Skeletal muscle tissue (tissue), 4 donors: ENCODE measurements around the gene AMMECR1. TPM values are rescaled to one million over a fixed set of nuclear protein-coding genes. Genes with fewer than 3 reads are reported as not detected.
"Not testable (repeated sequence)": the region's sequence is repeated elsewhere in the genome, so short reads cannot be mapped to it uniquely, and the experiment has no call there.

Experiments used
- H3K27ac ChIP-seq: one replicate; pipeline ENCODE4 v1.7.0; 2013; ENCODE audit warnings: mild to moderate bottlenecking, low read depth, low read length, inconsistent platforms
- H3K27me3 ChIP-seq, 3 donors: one replicate each; pipeline ENCODE4 v1.7.0; 2013; ENCODE audit warnings: low read length in 3 of 3; ENCODE audit not compliant: control insufficient read depth in 3 of 3, insufficient read depth in 3 of 3
- H3K36me3 ChIP-seq, 3 donors: one replicate each; pipeline ENCODE4 v1.7.0; 2013; ENCODE audit warnings: low read length in 3 of 3; ENCODE audit not compliant: control insufficient read depth in 3 of 3, insufficient read depth in 3 of 3
- H3K4me1 ChIP-seq, 3 donors: one replicate each; pipeline ENCODE4 v1.7.0; 2013; ENCODE audit warnings: low read length in 3 of 3, mild to moderate bottlenecking in 3 of 3; ENCODE audit not compliant: control insufficient read depth in 3 of 3, insufficient read depth in 3 of 3
- H3K4me3 ChIP-seq, 3 donors: one replicate each; pipeline ENCODE4 v1.7.0; 2013; ENCODE audit warnings: low read length in 3 of 3
- H3K9ac ChIP-seq, 3 donors: one replicate each; pipeline ENCODE4 v1.7.0; 2013; ENCODE audit warnings: low read length in 3 of 3, mild to moderate bottlenecking in 3 of 3, moderate library complexity in 2 of 3, low read depth in 1 of 3
- H3K9me3 ChIP-seq, 3 donors: one replicate each; pipeline ENCODE4 v1.7.0; 2013; ENCODE audit warnings: low read length in 3 of 3; ENCODE audit not compliant: control insufficient read depth in 3 of 3
- total RNA-seq: library from RNA; depleted of rRNA; stranded (reverse); fragments of >200 nt; gene quantifications from one replicate; pipeline ENCODE4 v1.2.3, GENCODE V29; 2014
- donor health status: Osteomylitis.

AMMECR1 gene
- 4.7 TPM for total RNA-seq

- peak within 1 kb of the TSS; percentile 80 to 83 (median 82) for H3K4me3 ChIP-seq
- H3K27me3 ChIP-seq, result no peaks in the 10 kb centered on the region
- H3K4me1 ChIP-seq, result peaks cover 0 to 2% (median 0%) of the 10 kb centered on the region in 3 donors
- peak within 1 kb of the TSS; percentile 85 to 88 (median 87) for H3K9ac ChIP-seq
- H3K27ac ChIP-seq, result peak within 1 kb of the TSS; percentile 76
- no peaks in the 10 kb centered on the region for H3K9me3 ChIP-seq
- no peaks in the 10 kb centered on the region for H3K36me3 ChIP-seq
Measured at GRCh38 chrX:110317820-110318663, at the start of gene AMMECR1. Gene AMMECR1 (minus strand): TSS chrX:110318085. CDS start chrX:110318071, 14 bp downstream.

DNA sequence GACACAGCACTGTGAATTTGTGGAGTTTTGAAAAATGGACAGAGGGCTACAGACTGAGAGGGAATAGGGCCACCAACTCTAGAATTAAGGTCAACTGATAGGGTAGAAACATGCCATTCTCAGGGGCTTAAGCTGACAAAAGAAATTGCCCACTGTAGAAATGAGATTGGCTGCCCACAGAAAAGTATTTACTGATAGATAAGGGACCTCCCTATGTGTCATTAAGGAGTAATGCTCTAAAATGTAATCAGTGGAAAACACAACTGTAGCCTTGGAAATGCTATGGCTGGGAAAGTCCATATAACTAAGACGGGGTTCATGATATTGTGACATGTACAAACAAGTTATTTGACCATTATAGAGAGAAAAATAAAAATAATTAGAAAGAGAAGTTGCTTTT lies 45.4 kb upstream of the AMMECR1 start:
- H3K9ac ChIP-seq, result no peak overlapping the region
- H3K27ac ChIP-seq, result no peak overlapping the region
- H3K27me3 ChIP-seq, result peaks cover 0 to 5% (median 0%) of the 10 kb centered on the region in 3 donors
- H3K4me1 ChIP-seq, result no peaks in the 10 kb centered on the region
- no peak overlapping the region for H3K4me3 ChIP-seq
- no peaks in the 10 kb centered on the region for H3K36me3 ChIP-seq
- no peaks in the 10 kb centered on the region for H3K9me3 ChIP-seq

- H3K36me3 ChIP-seq, result no peaks in the 10 kb centered on the region
- H3K4me1 ChIP-seq, result no peaks in the 10 kb centered on the region
Measured at GRCh38 chrX:110359273-110359672, 41.4 kb upstream of the AMMECR1 start.

DNA sequence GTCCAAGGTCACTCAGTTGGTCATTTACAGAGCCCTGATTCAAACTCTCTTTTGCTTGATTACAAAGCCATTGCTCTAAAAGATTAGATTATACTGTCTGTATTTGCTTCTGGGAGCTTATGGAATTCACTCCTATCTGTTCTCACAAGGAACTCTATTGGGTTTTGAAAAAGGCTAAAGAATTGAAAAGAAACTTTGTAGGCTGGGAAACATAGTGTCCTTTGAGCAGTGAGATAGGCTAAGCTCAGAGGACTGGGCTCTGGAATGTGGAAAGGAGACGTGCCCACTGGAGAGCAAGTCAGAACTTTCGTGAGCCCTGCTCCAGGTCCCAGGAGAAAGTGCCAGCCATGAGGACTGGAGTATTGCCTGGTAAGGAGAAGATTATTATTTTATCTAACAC lies 40.7 kb upstream of the AMMECR1 start, which contains the start of gene RTL9:
RTL9 (plus strand) TSS at position 301 of the 400 bp plus-strand sequence. CDS start 91,770 bp downstream, outside the sequence.
- Histone ChIP-seq H3K4me1 (no peaks in the 10 kb centered on the region), H3K36me3 (no peaks in the 10 kb centered on the region), H3K27ac (no peak within 1 kb of the TSS)

More at GRCh38 chrX:110359273-110359672, 41.4 kb upstream of the AMMECR1 start:
- Histone ChIP-seq H3K9ac (no peak overlapping the region), H3K4me3 (no peak overlapping the region), H3K27ac (no peak overlapping the region), H3K9me3 (no peaks in the 10 kb centered on the region), H3K27me3 (no peaks in the 10 kb centered on the region)

GRCh38 chrX:110346681-110347080 lies 28.8 kb upstream of the AMMECR1 start:
- no peak overlapping the region for H3K9ac ChIP-seq
- no peak overlapping the region for H3K27ac ChIP-seq
- H3K36me3 ChIP-seq, result no peaks in the 10 kb centered on the region
- no peak overlapping the region for H3K4me3 ChIP-seq
- no peaks in the 10 kb centered on the region for H3K4me1 ChIP-seq
- no peaks in the 10 kb centered on the region for H3K27me3 ChIP-seq
- no peaks in the 10 kb centered on the region for H3K9me3 ChIP-seq

More for the DNA sequence above, 40.7 kb upstream of the AMMECR1 start, which contains the start of gene RTL9:
- H3K9me3 ChIP-seq, result no peaks in the 10 kb centered on the region
- no peaks in the 10 kb centered on the region for H3K27me3 ChIP-seq
- H3K9ac ChIP-seq, result no peak within 1 kb of the TSS
- no peak within 1 kb of the TSS for H3K4me3 ChIP-seq

DNA sequence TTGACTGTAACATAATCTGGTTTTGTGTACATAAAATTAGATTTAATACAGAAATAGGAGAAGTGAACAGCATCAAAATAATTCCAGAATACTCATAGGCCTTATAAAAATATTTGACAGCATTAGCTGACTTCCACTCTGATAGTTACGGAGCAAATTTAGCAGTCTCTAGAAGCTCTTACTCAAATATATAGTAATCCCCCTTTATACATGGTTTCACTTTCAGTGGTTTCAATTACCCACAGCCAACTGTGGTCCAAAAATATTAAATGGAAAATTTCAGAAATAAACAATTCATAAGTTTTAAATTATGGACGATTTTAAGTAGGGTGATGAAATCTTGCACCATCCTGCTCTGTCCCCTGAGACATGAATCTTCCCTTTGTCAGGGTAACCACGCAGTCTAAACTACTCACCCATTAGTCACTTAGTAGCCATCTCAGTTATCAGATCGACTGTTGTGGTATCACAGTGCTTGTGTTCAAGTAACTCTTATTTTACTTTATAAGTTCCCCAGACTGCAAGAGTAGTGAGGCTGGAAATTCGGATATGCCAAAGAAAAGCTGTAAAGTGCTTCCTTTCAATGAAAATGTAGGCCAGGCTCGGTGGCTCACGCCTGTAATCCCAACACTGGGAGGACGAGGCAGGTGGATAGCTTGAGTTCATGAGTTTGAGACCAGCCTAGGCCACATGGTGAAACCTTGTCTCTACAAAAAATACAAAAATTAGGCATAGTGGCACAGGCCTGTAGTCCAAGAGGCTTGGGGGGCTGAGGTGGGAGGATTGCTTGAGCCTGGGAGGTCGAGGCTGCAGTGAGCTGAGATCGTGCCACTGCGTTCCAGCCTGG lies 23.5 kb upstream of the AMMECR1 start:
- H3K27ac ChIP-seq, result no peak overlapping the region
- no peak overlapping the region for H3K4me3 ChIP-seq
- no peak overlapping the region for H3K9ac ChIP-seq
- no peaks in the 10 kb centered on the region for H3K27me3 ChIP-seq
- no peaks in the 10 kb centered on the region for H3K9me3 ChIP-seq
- H3K4me1 ChIP-seq, result no peaks in the 10 kb centered on the region
- no peaks in the 10 kb centered on the region for H3K36me3 ChIP-seq

DNA sequence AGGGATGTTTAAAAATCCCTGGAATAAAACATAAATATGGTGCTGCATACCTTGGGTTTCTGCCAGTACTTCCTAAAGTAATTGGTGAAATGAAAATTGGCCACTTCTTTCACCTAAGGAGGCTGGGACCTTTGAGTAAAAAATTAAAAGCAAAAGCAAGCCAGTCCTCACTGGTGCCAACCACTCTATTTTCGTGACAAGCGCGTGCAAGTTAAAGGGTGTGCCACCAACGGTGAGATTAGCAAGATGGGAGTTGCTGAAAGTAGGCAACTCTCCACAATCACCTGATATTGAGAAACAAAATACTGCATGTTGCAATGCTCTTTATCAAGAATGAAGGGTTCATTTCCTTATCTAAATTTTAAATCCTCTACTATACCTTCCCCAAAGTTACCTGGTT lies 21.1 kb upstream of the AMMECR1 start:
- H3K27ac ChIP-seq, result no peak overlapping the region
- H3K4me1 ChIP-seq, result no peaks in the 10 kb centered on the region
- no peaks in the 10 kb centered on the region for H3K9me3 ChIP-seq
- H3K9ac ChIP-seq, result no peak overlapping the region
- H3K27me3 ChIP-seq, result no peaks in the 10 kb centered on the region
- no peak overlapping the region for H3K4me3 ChIP-seq
- no peaks in the 10 kb centered on the region for H3K36me3 ChIP-seq

DNA sequence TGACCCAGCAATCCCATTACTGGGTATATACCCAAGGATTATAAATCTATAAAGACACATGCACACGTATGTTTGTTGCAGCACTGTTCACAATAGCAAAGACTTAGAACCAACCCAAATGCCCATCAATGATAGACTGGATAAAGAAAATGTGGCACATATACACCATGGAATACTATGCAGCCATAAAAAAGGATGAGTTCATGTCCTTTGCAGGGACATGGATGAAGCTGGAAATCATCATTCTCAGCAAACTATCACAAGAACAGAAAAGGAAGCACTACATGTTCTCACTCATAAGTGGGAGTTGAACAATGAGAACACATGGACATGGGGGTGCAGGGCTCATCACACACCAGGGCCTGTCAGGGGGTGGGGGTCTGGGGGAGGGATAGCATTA lies 15.6 kb upstream of the AMMECR1 start:
- not testable (repeated sequence) for H3K27me3 ChIP-seq, H3K36me3 ChIP-seq, H3K27ac ChIP-seq, H3K4me1 ChIP-seq, H3K9ac ChIP-seq, H3K4me3 ChIP-seq, H3K9me3 ChIP-seq

DNA sequence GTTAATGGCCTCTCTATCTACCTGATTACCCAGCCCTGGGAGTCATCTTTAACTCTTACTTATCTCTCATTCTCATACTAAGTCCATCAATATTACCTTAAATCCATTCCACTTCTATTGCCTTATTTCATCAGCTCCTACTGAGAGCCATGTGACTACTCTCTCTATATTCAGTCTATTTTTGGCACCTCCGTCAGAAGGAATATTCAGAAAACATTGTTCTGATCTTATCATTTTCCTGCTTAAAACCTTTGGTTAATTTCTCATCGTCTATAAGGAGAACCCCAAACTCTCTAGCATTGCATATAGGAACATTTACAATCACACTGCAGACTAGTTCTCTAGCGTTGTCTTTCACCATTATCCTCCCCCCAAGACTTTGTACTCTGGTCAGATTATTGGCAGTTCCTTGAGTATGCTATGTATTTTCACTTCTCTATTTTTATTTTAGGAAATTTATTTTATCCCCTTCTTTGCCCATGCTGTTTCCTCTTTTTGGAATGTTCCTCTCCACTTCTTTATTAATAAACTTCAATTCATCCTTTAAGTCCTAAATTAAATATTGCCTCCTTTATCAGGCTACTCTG lies 13.7 kb upstream of the AMMECR1 start:
- Histone ChIP-seq H3K9me3 (no peaks in the 10 kb centered on the region), H3K4me3 (no peak overlapping the region), H3K27ac (no peak overlapping the region), H3K36me3 (no peaks in the 10 kb centered on the region), H3K9ac (no peak overlapping the region), H3K4me1 (no peaks in the 10 kb centered on the region), H3K27me3 (peaks cover 0 to 5% (median 0%) of the 10 kb centered on the region in 3 donors)
